A673 (cell line): Measurements from ENCODE around the gene RAB27A. TPM values are rescaled to one million over a fixed set of nuclear protein-coding genes. Genes with fewer than 3 reads are reported as not detected.

Experiments used
- BruUV-seq: library from RNA; stranded (reverse); fragments of 400-500 nt; replicated peaks from 2 replicates; lab custom pipeline; 2021; lab: Mats Ljungman, UMichigan
- CTCF ChIA-PET: fragments of 300-600 bp; sonication (Branson Sonifier 250); formaldehyde crosslinking; loops from one replicate; lab custom pipeline; 2022; ENCODE audit warnings: antibody characterized with exemption; lab: Charles Lee
- POLR2A ChIA-PET: fragments of 300-600 bp; sonication (Branson Sonifier 250); formaldehyde crosslinking; loops from one replicate; lab custom pipeline; 2022; ENCODE audit warnings: antibody characterized with exemption; ENCODE audit not compliant: low non-redundant PET; lab: Charles Lee
- DNase-seq: peaks from one replicate; pipeline ENCODE4 v3.0.0-alpha.2; 2015; ENCODE audit warnings: low spot score
- H3K27ac ChIP-seq: fragments of 200-600 bp; sonication (generic); 2 replicates; pipeline ENCODE4 v1.5.1; 2016; ENCODE audit warnings: mixed run types, low read depth, mild to moderate bottlenecking, mixed read lengths, antibody characterized with exemption, low read length; ENCODE audit not compliant: poor library complexity, severe bottlenecking
- H3K27me3 ChIP-seq: fragments of 200-600 bp; sonication (generic); replicated peaks from 2 replicates; pipeline ENCODE4 v1.6.1; 2017; ENCODE audit warnings: mixed run types, low read depth, mild to moderate bottlenecking, mixed read lengths, antibody characterized with exemption, low read length; ENCODE audit not compliant: insufficient read depth, poor library complexity
- H3K36me3 ChIP-seq: fragments of 200-600 bp; sonication (generic); 2 replicates; pipeline ENCODE4 v1.6.1; 2016; ENCODE audit warnings: mixed run types, mild to moderate bottlenecking, mixed read lengths, antibody characterized with exemption, low read length; ENCODE audit not compliant: insufficient read depth, poor library complexity, severe bottlenecking
- H3K4me1 ChIP-seq: fragments of 200-600 bp; sonication (generic); 2 replicates; pipeline ENCODE4 v1.6.1; 2017; ENCODE audit warnings: mixed run types, mild to moderate bottlenecking, mixed read lengths, antibody characterized with exemption, low read length; ENCODE audit not compliant: insufficient read depth, poor library complexity, severe bottlenecking
- H3K4me3 ChIP-seq: fragments of 200-600 bp; sonication (generic); 2 replicates; pipeline ENCODE4 v1.5.1; 2016; ENCODE audit warnings: low read depth, mixed run types, mild to moderate bottlenecking, mixed read lengths, low read length; ENCODE audit not compliant: poor library complexity, severe bottlenecking
- H3K9me3 ChIP-seq: fragments of 200-600 bp; sonication (generic); 2 replicates; pipeline ENCODE4 v1.6.1; 2016; ENCODE audit warnings: mixed run types, low read depth, mild to moderate bottlenecking, mixed read lengths, antibody characterized with exemption, low read length; ENCODE audit not compliant: poor library complexity, severe bottlenecking
- EZH2 ChIP-seq: fragments of 200-600 bp; sonication (generic); IDR thresholded peaks from 2 replicates; pipeline ENCODE4 v1.6.1; 2017; ENCODE audit warnings: borderline replicate concordance, low read depth, mild to moderate bottlenecking, mixed read lengths, antibody characterized with exemption, low read length; ENCODE audit not compliant: poor library complexity, severe bottlenecking
- intact Hi-C: fragments of 100-400 bp; cut with micrococcal nuclease; formaldehyde crosslinking; loops from one replicate; pipeline ENCODE4 v1.10.0; 2022; ENCODE audit not compliant: unreplicated experiment
- total RNA-seq: library from RNA; stranded (reverse); gene quantifications from 2 replicates; pipeline ENCODE4 v1.2.3, GENCODE V29; 2021
- TF ChIP-seq, protein P1 (sequence below): fragments of 300-800, 200-600 bp; sonication (generic); conservative IDR thresholded peaks from 2 replicates; pipeline ENCODE4 v1.5.1; 2017; ENCODE audit warnings: low read depth, mild to moderate bottlenecking, antibody characterized with exemption, low read length, moderate library complexity, mixed read lengths

Gene RAB27A
- total RNA-seq, 1 experiment from 2014 or later: 1.8 TPM

DNA sequence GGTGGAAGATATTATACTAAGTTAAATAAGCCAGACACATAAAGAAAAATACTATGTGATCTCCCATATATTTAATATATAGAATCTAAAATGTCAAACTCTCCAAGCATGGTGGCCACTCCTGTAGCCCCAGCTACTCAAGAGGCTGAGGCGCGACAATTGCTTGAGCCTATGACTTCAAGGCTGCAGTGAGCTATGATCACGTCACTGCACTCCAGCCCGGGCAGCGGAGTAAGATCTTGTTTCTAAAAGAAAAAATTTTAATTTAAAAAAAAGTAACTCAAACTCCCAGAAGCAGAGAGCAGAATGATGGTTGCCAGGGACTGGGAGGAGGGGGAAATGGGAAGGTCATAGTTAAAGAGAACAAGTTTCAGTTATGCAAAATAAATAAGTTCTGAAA, 13.3 kb downstream of the RAB27A start:
- Histone ChIP-seq H3K27me3 (no peaks in the 10 kb centered on the region), H3K36me3 (no peaks in the 10 kb centered on the region), H3K27ac (no peak overlapping the region), H3K4me1 (no peaks in the 10 kb centered on the region), H3K9me3 (no peaks in the 10 kb centered on the region), H3K4me3 (no peak overlapping the region)
- POLR2A ChIA-PET: no interaction called here
- DNase-seq: no peak
- intact Hi-C loops: no loop called here
- TF ChIP-seq, protein P1, sequence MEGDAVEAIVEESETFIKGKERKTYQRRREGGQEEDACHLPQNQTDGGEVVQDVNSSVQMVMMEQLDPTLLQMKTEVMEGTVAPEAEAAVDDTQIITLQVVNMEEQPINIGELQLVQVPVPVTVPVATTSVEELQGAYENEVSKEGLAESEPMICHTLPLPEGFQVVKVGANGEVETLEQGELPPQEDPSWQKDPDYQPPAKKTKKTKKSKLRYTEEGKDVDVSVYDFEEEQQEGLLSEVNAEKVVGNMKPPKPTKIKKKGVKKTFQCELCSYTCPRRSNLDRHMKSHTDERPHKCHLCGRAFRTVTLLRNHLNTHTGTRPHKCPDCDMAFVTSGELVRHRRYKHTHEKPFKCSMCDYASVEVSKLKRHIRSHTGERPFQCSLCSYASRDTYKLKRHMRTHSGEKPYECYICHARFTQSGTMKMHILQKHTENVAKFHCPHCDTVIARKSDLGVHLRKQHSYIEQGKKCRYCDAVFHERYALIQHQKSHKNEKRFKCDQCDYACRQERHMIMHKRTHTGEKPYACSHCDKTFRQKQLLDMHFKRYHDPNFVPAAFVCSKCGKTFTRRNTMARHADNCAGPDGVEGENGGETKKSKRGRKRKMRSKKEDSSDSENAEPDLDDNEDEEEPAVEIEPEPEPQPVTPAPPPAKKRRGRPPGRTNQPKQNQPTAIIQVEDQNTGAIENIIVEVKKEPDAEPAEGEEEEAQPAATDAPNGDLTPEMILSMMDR: no peak
- no peak for TF ChIP-seq EZH2
- no TSS peak for BruUV-seq
- CTCF ChIA-PET: no interaction called here

DNA sequence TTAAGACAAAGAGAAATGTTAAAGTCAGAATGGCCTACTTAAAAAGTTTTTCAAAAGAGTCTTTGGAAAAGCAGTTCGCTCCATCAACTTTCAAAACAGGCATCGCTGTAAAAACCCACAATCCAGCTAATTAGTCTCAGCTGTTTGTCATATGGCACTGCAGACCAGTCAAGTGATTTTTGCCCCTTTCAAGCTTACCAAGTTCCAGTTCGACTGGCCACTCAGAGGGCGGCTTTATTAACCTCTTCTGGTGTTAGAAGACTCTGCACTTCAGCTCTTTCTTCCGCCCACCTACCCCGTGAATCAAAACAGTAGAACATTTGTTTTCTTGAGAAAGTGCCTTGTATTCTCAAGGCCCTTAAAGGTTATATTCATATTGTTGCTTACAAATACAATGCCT, 19.3 kb downstream of the RAB27A start:
- intact Hi-C loops: no loop called here
- POLR2A ChIA-PET: no interaction called here
- no peaks in the 10 kb centered on the region for H3K27me3 ChIP-seq
- DNase-seq: no peak
- no TSS peak for BruUV-seq
- no peak overlapping the region for H3K27ac ChIP-seq
- no peak overlapping the region for H3K4me3 ChIP-seq
- no peaks in the 10 kb centered on the region for H3K4me1 ChIP-seq
- no peaks in the 10 kb centered on the region for H3K36me3 ChIP-seq
- no peaks in the 10 kb centered on the region for H3K9me3 ChIP-seq
- TF ChIP-seq, protein P1: no peak
- no peak for TF ChIP-seq EZH2
- CTCF ChIA-PET: no interaction called here

DNA sequence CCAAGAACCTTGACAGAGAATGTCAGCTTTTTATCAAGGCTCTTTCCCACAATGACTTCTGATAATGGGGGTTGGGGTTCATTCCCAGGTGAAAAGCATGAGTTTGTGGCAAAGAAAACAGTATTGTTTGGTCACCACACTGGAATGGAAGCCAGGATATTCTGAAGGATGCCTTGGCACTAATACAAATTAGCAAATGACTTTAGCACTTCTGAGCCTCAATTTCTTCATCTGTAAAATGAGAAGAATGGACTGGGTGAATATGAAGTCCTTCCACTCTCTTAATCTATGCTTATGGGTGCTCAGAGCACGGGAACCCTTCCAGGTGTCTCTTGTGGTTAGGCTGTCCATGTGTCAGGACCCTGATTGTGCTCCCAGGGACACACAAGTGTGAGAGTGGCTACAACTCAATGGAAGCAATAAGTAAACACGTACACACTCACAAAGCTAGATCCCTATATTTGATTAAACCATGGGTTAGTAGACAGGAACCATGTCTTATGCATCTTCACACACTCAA, 21.4 kb downstream of the RAB27A start:
- Histone ChIP-seq H3K27me3 (no peaks in the 10 kb centered on the region), H3K4me3 (no peak overlapping the region), H3K36me3 (no peaks in the 10 kb centered on the region), H3K9me3 (no peaks in the 10 kb centered on the region), H3K27ac (no peak overlapping the region), H3K4me1 (no peaks in the 10 kb centered on the region)
- intact Hi-C loops: no loop called here
- BruUV-seq: no TSS peak
- no peak for DNase-seq
- ChIA-PET POLR2A (no interaction called here), CTCF (no interaction called here)
- TF ChIP-seq, protein P1: no peak
- TF ChIP-seq EZH2: no peak
